G401 (cell line): ENCODE measurements around the gene PTRH1. TPM values are rescaled to one million over a fixed set of nuclear protein-coding genes. Genes with fewer than 3 reads are reported as not detected.

Experiments
- DNase-seq: peaks from one replicate; pipeline ENCODE4 v3.0.0-alpha.2; 2015; ENCODE audit warnings: low spot score
- in situ Hi-C: cut with HindIII; loops from 2 replicates; pipeline ENCODE4 v1.10.0; 2016; ENCODE audit warnings: low sequenced_read_pairs, mixed read lengths
- total RNA-seq: library from RNA; depleted of rRNA; stranded (reverse); fragments of >200 nt; shearing (Covaris generic); gene quantifications from 2 replicates; pipeline ENCODE4 v1.2.3, GENCODE V29; 2014; rRNA removed

Gene PTRH1
- total RNA-seq, 1 experiment from 2014 or later, result 33.3 TPM

GRCh38 chr9:127680846-127681245, 34.6 kb downstream of the PTRH1 start:
- in situ Hi-C loops, result no loop called here
- DNase-seq, result no peak

GRCh38 chr9:127680226-127680625, 35.2 kb downstream of the PTRH1 start:
- DNase-seq, result no peak
- in situ Hi-C loops, result no loop called here

- DNase-seq, result no peak
- in situ Hi-C loops, result no loop called here
Observed at GRCh38 chr9:127679506-127679905, 36.0 kb downstream of the PTRH1 start.

- DNase-seq, result no peak
- in situ Hi-C loops, result no loop called here
Observed at GRCh38 chr9:127676638-127677037, 38.8 kb downstream of the PTRH1 start.

- no peak for DNase-seq
- in situ Hi-C loops, result no loop called here
Observed at GRCh38 chr9:127673234-127673633, 42.2 kb downstream of the PTRH1 start.

- in situ Hi-C loops, result no loop called here
- DNase-seq, result no peak
Observed at GRCh38 chr9:127667906-127668305, 47.6 kb downstream of the PTRH1 start.

- in situ Hi-C loops, result no loop called here
- DNase-seq, result no peak
Observed at GRCh38 chr9:127667127-127667844, 48.2 kb downstream of the PTRH1 start.

GRCh38 chr9:127664678-127665507, 50.6 kb downstream of the PTRH1 start:
- in situ Hi-C loops, result no loop called here
- peak; percentile 73 for DNase-seq

GRCh38 chr9:127664324-127664677, 51.2 kb downstream of the PTRH1 start:
- in situ Hi-C loops, result no loop called here
- DNase-seq, result peak; percentile 52

Other genes starting within 250 kb of the PTRH1 start
- 2.8 and 11.2 TPM in 2 replicates for gene STXBP1, start 103.4 kb downstream of the PTRH1 start, total RNA-seq
- not detected in 2 replicates for gene CFAP157, start 8.7 kb downstream of the PTRH1 start, total RNA-seq
- gene TTC16, start 416 bp upstream of the PTRH1 start, total RNA-seq, result not detected in 2 replicates
- 17.9 and 25.0 TPM in 2 replicates for gene TOR2A, start 19.6 kb upstream of the PTRH1 start, total RNA-seq
- gene SH2D3C, start 63.0 kb upstream of the PTRH1 start, total RNA-seq, result 4.6 and 6.5 TPM in 2 replicates
- gene CDK9, start 70.4 kb upstream of the PTRH1 start, total RNA-seq, result 103 and 121 TPM in 2 replicates
- 164 and 188 TPM in 2 replicates for gene FPGS, start 87.2 kb upstream of the PTRH1 start, total RNA-seq
- 2.6 and 4.4 TPM in 2 replicates for gene ENG, start 139.0 kb upstream of the PTRH1 start, total RNA-seq
- 46.4 and 62.6 TPM in 2 replicates for gene AK1, start 162.0 kb upstream of the PTRH1 start, total RNA-seq
- 44.8 and 73.0 TPM in 2 replicates for gene ST6GALNAC6, start 183.9 kb upstream of the PTRH1 start, total RNA-seq
- gene ST6GALNAC4, start 201.4 kb upstream of the PTRH1 start, total RNA-seq, result 31.9 and 32.8 TPM in 2 replicates
- gene PIP5KL1, start 215.1 kb upstream of the PTRH1 start, total RNA-seq, result 0.68 and 23.4 TPM in 2 replicates
- gene DPM2, start 222.2 kb upstream of the PTRH1 start, total RNA-seq, result 17.1 and 39.0 TPM in 2 replicates